ENCODE data around the gene IL31.

- no peak for TF ChIP-seq CTCF (IDR thresholded peaks at IDR 0.05)
- TF ChIP-seq POLR2AphosphoS5 (IDR thresholded peaks at IDR 0.05; ENCODE audit: insufficient read depth in 1 of 2, low read depth in 1 of 2), result no peak
- TF ChIP-seq POLR2A (IDR thresholded peaks at IDR 0.05), result no peak
These were observed 49.7 kb downstream of the IL31 start for GRCh38 chr12:122124370-122124769.
